GM23338 (cell line): ENCODE results near the gene FAM163A.

ENCODE experiments used
- CREB1 ChIP-seq: fragments of 250-450 bp; sonication (Bioruptor Pico); IDR thresholded peaks from 2 replicates; pipeline ENCODE4 v1.5.0; 2020; ENCODE audit warnings: low read depth, mild to moderate bottlenecking, moderate library complexity
- EZH2 ChIP-seq: fragments of 200-600 bp; sonication (generic); IDR thresholded peaks from one replicate; pipeline ENCODE4 v1.8.0; 2017; ENCODE audit warnings: antibody characterized with exemption, mild to moderate bottlenecking, low read depth; ENCODE audit not compliant: unreplicated experiment
- JUNB ChIP-seq: IDR thresholded peaks from one replicate; pipeline ENCODE4 v1.6.1; 2016; ENCODE audit warnings: antibody characterized with exemption; ENCODE audit not compliant: unreplicated experiment
- POLR2AphosphoS5 ChIP-seq: IDR thresholded peaks from 2 replicates; pipeline ENCODE4 v1.6.1; 2016; ENCODE audit warnings: antibody characterized with exemption, low read depth
- TF ChIP-seq, protein P1 (sequence below), 2 experiments: fragments of 200-600 bp in 1 of 2; sonication (generic) in 1 of 2; conservative IDR thresholded peaks; 2 replicates each; pipeline versions ENCODE4 v1.5.1 to v1.6.1; 2016 to 2017; ENCODE audit warnings: antibody characterized with exemption in 2 of 2, low read depth in 2 of 2, mild to moderate bottlenecking in 2 of 2, moderate library complexity in 1 of 2
- TF ChIP-seq, protein P2 (sequence below): fragments of 250-450 bp; sonication (Bioruptor Pico); IDR thresholded peaks from 2 replicates; pipeline ENCODE4 v1.5.0; 2020; ENCODE audit warnings: mild to moderate bottlenecking, moderate library complexity
- TF ChIP-seq, protein P3 (sequence below): IDR thresholded peaks from one replicate; pipeline ENCODE4 v1.6.1; 2018; ENCODE audit warnings: antibody characterized with exemption; ENCODE audit not compliant: unreplicated experiment

DNA sequence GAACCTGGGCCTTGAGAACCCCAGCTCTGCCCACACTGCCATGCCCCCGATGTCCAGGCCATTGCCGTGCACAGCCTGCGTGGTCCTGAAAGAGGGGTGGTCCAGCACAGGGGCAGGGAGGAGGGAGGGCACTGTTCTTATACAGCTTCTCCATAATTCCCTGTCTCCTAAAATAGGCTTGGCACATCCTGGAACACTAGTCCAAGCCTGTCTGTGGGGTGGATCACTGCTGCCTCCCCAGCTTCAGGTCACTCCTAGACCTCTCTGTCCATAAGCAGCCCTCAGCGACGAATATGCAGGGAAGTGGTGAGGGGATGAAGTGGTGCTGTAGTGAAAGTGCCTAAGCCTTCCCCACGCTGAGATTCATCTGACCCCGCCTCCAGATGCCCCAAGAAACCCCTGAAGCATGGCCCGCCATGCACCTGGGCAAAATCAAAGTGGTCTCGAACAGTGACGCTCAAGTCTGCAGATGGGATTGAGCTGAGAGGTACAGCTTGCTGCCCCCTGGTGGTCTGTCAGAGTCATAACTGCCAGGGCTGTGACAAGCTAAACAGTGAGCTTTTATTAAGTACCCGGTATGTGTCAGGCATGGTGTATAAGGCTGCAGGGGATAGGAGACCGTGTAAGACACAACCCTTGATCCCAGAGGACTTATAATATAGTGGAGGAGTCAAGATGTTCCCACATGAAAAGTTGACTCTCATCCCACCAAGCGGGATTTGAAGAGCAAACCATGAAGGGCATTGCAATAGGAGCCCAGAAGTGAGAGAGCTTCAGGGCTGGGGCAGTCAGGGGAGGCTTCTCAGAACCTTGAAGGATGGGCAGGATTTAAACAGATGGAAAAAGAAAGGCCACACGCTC, 66.6 kb downstream of the FAM163A start:
- TF ChIP-seq JUNB = no peak
- TF ChIP-seq, protein P1, sequence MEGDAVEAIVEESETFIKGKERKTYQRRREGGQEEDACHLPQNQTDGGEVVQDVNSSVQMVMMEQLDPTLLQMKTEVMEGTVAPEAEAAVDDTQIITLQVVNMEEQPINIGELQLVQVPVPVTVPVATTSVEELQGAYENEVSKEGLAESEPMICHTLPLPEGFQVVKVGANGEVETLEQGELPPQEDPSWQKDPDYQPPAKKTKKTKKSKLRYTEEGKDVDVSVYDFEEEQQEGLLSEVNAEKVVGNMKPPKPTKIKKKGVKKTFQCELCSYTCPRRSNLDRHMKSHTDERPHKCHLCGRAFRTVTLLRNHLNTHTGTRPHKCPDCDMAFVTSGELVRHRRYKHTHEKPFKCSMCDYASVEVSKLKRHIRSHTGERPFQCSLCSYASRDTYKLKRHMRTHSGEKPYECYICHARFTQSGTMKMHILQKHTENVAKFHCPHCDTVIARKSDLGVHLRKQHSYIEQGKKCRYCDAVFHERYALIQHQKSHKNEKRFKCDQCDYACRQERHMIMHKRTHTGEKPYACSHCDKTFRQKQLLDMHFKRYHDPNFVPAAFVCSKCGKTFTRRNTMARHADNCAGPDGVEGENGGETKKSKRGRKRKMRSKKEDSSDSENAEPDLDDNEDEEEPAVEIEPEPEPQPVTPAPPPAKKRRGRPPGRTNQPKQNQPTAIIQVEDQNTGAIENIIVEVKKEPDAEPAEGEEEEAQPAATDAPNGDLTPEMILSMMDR (conservative IDR thresholded peaks at IDR 0.05; ENCODE audit: low read depth in 2 of 2) = peak; percentile 94
- no peak for TF ChIP-seq EZH2
- TF ChIP-seq, protein P2, sequence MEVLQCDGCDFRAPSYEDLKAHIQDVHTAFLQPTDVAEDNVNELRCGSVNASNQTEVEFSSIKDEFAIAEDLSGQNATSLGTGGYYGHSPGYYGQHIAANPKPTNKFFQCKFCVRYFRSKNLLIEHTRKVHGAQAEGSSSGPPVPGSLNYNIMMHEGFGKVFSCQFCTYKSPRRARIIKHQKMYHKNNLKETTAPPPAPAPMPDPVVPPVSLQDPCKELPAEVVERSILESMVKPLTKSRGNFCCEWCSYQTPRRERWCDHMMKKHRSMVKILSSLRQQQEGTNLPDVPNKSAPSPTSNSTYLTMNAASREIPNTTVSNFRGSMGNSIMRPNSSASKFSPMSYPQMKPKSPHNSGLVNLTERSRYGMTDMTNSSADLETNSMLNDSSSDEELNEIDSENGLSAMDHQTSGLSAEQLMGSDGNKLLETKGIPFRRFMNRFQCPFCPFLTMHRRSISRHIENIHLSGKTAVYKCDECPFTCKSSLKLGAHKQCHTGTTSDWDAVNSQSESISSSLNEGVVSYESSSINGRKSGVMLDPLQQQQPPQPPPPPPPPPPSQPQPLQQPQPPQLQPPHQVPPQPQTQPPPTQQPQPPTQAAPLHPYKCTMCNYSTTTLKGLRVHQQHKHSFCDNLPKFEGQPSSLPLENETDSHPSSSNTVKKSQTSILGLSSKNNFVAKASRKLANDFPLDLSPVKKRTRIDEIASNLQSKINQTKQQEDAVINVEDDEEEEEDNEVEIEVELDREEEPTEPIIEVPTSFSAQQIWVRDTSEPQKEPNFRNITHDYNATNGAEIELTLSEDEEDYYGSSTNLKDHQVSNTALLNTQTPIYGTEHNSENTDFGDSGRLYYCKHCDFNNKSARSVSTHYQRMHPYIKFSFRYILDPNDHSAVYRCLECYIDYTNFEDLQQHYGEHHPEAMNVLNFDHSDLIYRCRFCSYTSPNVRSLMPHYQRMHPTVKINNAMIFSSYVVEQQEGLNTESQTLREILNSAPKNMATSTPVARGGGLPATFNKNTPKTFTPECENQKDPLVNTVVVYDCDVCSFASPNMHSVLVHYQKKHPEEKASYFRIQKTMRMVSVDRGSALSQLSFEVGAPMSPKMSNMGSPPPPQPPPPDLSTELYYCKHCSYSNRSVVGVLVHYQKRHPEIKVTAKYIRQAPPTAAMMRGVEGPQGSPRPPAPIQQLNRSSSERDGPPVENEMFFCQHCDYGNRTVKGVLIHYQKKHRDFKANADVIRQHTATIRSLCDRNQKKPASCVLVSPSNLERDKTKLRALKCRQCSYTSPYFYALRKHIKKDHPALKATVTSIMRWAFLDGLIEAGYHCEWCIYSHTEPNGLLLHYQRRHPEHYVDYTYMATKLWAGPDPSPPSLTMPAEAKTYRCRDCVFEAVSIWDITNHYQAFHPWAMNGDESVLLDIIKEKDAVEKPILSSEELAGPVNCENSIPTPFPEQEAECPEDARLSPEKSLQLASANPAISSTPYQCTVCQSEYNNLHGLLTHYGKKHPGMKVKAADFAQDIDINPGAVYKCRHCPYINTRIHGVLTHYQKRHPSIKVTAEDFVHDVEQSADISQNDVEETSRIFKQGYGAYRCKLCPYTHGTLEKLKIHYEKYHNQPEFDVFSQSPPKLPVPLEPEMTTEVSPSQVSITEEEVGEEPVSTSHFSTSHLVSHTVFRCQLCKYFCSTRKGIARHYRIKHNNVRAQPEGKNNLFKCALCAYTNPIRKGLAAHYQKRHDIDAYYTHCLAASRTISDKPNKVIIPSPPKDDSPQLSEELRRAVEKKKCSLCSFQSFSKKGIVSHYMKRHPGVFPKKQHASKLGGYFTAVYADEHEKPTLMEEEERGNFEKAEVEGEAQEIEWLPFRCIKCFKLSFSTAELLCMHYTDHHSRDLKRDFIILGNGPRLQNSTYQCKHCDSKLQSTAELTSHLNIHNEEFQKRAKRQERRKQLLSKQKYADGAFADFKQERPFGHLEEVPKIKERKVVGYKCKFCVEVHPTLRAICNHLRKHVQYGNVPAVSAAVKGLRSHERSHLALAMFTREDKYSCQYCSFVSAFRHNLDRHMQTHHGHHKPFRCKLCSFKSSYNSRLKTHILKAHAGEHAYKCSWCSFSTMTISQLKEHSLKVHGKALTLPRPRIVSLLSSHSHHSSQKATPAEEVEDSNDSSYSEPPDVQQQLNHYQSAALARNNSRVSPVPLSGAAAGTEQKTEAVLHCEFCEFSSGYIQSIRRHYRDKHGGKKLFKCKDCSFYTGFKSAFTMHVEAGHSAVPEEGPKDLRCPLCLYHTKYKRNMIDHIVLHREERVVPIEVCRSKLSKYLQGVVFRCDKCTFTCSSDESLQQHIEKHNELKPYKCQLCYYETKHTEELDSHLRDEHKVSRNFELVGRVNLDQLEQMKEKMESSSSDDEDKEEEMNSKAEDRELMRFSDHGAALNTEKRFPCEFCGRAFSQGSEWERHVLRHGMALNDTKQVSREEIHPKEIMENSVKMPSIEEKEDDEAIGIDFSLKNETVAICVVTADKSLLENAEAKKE (CRISPR knock-in tag) = no peak
- TF ChIP-seq CREB1 = peak; percentile 63
- TF ChIP-seq, protein P3, sequence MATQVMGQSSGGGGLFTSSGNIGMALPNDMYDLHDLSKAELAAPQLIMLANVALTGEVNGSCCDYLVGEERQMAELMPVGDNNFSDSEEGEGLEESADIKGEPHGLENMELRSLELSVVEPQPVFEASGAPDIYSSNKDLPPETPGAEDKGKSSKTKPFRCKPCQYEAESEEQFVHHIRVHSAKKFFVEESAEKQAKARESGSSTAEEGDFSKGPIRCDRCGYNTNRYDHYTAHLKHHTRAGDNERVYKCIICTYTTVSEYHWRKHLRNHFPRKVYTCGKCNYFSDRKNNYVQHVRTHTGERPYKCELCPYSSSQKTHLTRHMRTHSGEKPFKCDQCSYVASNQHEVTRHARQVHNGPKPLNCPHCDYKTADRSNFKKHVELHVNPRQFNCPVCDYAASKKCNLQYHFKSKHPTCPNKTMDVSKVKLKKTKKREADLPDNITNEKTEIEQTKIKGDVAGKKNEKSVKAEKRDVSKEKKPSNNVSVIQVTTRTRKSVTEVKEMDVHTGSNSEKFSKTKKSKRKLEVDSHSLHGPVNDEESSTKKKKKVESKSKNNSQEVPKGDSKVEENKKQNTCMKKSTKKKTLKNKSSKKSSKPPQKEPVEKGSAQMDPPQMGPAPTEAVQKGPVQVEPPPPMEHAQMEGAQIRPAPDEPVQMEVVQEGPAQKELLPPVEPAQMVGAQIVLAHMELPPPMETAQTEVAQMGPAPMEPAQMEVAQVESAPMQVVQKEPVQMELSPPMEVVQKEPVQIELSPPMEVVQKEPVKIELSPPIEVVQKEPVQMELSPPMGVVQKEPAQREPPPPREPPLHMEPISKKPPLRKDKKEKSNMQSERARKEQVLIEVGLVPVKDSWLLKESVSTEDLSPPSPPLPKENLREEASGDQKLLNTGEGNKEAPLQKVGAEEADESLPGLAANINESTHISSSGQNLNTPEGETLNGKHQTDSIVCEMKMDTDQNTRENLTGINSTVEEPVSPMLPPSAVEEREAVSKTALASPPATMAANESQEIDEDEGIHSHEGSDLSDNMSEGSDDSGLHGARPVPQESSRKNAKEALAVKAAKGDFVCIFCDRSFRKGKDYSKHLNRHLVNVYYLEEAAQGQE = no peak
- no peak for TF ChIP-seq POLR2AphosphoS5
